BJ (cell line): ENCODE results near the gene SRGAP3. TPM values are rescaled to one million over a fixed set of nuclear protein-coding genes. Genes with fewer than 3 reads are reported as not detected.

ENCODE experiments used
- CTCF ChIA-PET: fragments of 350-600 bp; formaldehyde crosslinking; extraction: SDS; loops from one replicate; lab custom pipeline; 2021; ENCODE audit warnings: antibody characterized with exemption, inconsistent platforms; lab: Yijun Ruan, JAX
- POLR2A ChIA-PET: fragments of 300-600 bp; sonication (Branson Sonifier 250); formaldehyde crosslinking; extraction: SDS; loops from one replicate; lab custom pipeline; 2021; ENCODE audit warnings: antibody characterized with exemption; lab: Charles Lee
- DNase-seq: peaks from one replicate; pipeline ENCODE4 v3.0.0-alpha.2; 2011; ENCODE audit warnings: low read depth
- H3K27me3 ChIP-seq: 2 replicates; pipeline ENCODE4 v1.6.0; 2011; ENCODE audit warnings: low read length; ENCODE audit not compliant: control insufficient read depth, insufficient read depth
- H3K36me3 ChIP-seq: 2 replicates; pipeline ENCODE4 v1.5.1; 2011; ENCODE audit warnings: low read length; ENCODE audit not compliant: control insufficient read depth, insufficient read depth
- H3K4me3 ChIP-seq: 2 replicates; pipeline ENCODE4 v1.5.1; 2011; ENCODE audit warnings: low read depth, mild to moderate bottlenecking, control low read depth, low read length
- polyA plus RNA-seq: library from polyadenylated mRNA; depleted of rRNA; stranded (reverse); fragments of >200 nt; gene quantifications from 2 replicates; pipeline ENCODE4 v1.2.3, GENCODE V29; 2011
- TF ChIP-seq, protein P1 (sequence below): IDR thresholded peaks from 2 replicates; pipeline ENCODE4 v1.5.1; 2011; ENCODE audit warnings: low read depth, mild to moderate bottlenecking, control low read depth, inconsistent platforms, low read length, moderate library complexity; ENCODE audit not compliant: insufficient read depth

SRGAP3 gene
- polyA plus RNA-seq, 1 experiment = 0.75 TPM

DNA sequence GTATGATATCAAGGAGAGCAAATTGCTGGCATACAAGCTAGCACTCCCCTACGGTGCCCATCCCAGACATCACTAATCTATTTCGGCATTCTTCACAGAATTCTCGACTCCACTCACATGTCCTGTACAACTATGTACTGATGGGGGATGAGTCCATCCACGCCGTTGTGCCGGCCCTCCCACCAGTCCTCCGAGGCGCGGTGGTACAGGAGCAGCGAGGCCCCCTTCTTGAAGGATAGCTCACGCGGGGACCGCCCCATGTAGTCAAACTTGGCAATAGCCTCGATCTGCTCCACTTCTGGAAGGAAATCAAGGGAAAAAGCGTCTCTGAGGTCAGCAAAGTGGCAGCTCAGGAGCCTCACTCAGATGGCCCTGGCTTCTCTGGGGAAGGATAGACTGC is 255.2 kb downstream of the SRGAP3 start:
- H3K27me3 ChIP-seq = peaks cover 7% of the 10 kb centered on the region; the same call in 1 of the 2 replicates
- ChIA-PET POLR2A (no interaction called here), CTCF (interaction anchor here (1.0 to 2.1 kb wide), 4 partner anchors 14 to 308 kb away, joined by 3 to 6 read pairs (median 4); partner anchors contain the start of gene OXTR)
- DNase-seq = no peak
- no peak overlapping the region for H3K4me3 ChIP-seq
- no peaks in the 10 kb centered on the region for H3K36me3 ChIP-seq
- TF ChIP-seq, protein P1, sequence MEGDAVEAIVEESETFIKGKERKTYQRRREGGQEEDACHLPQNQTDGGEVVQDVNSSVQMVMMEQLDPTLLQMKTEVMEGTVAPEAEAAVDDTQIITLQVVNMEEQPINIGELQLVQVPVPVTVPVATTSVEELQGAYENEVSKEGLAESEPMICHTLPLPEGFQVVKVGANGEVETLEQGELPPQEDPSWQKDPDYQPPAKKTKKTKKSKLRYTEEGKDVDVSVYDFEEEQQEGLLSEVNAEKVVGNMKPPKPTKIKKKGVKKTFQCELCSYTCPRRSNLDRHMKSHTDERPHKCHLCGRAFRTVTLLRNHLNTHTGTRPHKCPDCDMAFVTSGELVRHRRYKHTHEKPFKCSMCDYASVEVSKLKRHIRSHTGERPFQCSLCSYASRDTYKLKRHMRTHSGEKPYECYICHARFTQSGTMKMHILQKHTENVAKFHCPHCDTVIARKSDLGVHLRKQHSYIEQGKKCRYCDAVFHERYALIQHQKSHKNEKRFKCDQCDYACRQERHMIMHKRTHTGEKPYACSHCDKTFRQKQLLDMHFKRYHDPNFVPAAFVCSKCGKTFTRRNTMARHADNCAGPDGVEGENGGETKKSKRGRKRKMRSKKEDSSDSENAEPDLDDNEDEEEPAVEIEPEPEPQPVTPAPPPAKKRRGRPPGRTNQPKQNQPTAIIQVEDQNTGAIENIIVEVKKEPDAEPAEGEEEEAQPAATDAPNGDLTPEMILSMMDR = no peak

DNA sequence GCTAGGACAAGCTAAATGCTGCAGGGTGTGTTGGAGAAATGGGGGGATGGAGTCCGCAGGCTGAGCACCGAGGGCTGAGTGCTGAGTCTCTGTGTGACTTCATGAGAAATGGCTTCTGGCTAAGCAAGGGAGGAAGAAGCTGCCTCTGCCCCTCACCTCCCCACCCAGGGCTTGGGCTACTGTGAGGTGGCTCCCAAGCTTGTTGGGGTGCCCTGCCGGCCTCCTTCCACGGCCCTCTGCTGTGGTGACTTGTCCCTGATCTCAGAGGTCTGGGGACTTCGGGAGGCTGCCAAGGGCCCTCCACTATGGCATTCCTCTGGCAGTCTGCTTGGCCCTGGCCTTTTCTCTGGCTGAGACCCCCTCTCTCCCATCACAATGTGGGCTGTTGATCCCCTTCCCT is 256.1 kb downstream of the SRGAP3 start:
- Histone ChIP-seq H3K27me3 (peaks cover 6% of the 10 kb centered on the region; the same call in 1 of the 2 replicates), H3K4me3 (no peak overlapping the region), H3K36me3 (no peaks in the 10 kb centered on the region)
- TF ChIP-seq, protein P1 = no peak
- POLR2A ChIA-PET = no interaction called here
- no peak for DNase-seq
- CTCF ChIA-PET = interaction anchor here (1.6 to 2.1 kb wide), 2 partner anchors 15 to 76 kb away, joined by 3 to 6 read pairs; no protein-coding TSS in a partner anchor

DNA sequence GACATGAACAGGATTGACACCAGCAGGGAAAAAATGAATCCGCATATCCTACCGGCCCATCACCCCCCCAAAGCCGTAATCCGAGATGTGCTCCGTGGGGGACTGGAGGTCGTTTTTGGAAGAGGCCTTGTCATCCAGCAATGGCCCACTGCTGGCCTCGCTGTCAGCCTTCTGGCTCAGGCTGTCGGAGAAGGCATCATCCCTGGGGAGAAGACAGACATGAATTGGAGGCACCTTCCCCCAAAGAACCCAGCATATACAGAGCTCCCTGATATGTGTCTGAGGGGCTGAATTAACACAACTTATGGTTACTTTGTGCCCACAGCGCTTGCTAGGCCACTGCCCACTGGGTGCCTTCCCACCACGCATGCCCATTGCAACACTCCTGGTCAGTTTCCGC is 256.6 kb downstream of the SRGAP3 start:
- POLR2A ChIA-PET = no interaction called here
- Histone ChIP-seq H3K36me3 (no peaks in the 10 kb centered on the region), H3K4me3 (no peak overlapping the region), H3K27me3 (peaks cover 6% of the 10 kb centered on the region; the same call in 1 of the 2 replicates)
- CTCF ChIA-PET = interaction anchor here (2.1 kb wide), 1 partner anchor 76 kb away, joined by 6 read pairs; no protein-coding TSS in a partner anchor
- no peak for DNase-seq
- TF ChIP-seq, protein P1 = no peak

DNA sequence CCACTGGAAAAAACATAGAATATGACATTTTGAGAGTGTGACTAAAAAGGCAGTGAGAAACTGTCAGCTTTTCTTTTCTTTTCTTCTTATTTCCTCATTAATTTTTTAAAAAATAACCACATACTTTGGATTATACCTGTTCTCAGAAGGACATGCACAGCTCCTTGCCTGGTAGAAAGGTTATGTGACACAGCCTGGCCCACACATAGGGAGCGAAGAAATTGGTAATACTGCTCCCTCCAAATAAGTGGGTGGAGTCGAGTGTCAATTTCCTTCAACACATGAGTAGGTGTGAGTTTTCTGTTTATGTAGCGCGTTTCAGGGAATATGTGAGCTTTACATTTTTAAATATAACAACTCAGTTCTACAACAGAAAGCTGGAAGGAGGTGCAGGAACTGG is 257.2 kb downstream of the SRGAP3 start:
- TF ChIP-seq, protein P1 = no peak
- CTCF ChIA-PET = interaction anchor here (2.0 kb wide), 1 partner anchor 310 kb away, joined by 8 read pairs; no protein-coding TSS in a partner anchor
- DNase-seq = no peak
- POLR2A ChIA-PET = no interaction called here
- H3K27me3 ChIP-seq = peaks cover 6% of the 10 kb centered on the region; the same call in 1 of the 2 replicates
- H3K4me3 ChIP-seq = no peak overlapping the region
- no peaks in the 10 kb centered on the region for H3K36me3 ChIP-seq

DNA sequence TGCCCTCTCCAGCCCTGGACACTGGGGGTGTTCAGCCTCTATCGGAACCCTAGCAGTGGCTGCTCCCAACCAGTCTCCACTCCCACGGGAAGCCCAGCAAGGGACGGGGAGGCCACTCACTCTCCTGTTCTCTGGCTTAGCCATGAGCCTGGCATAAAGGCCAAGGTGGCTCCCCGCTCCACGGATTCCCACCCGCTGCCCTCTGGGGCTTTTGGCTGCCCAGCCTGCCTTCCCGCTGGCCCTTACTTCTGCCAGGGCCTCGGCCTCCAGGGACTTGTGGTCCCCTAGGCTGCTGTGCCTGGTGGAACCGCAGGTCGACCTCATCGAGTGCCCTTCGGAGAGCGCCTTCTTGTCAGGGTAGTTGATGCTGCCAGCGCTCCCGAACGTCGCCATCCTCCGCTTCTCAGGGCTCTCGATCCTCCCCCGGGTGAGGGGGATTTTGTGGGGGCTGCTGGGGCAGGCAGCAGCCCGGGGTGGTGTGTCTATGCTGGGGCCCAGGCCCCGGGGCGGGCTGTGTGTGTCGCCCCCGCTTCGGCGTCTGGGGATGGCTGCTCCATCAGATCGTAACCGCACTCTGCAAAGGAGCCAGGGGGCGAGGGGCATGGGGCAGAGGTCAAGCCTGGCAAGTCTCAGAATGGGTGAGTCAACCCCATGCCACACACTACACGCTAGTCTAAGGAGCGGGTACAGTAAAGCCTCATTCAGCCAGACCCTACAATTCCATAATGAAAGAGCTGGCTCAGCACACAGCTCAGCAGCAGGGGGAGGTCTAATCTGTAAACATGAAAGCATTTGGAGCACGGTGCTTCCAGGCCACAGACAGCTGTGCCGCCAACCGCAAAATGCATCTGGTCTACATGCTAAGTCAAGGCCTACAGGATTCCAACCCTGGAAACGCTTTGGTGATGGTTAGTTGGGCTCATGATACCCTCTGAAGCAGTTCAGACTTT is 258.9 kb downstream of the SRGAP3 start:
- ChIA-PET POLR2A (no interaction called here), CTCF (interaction anchor here (0.7 to 6.5 kb wide), 6 partner anchors 12 to 312 kb away, joined by 3 to 83 read pairs (median 6); no protein-coding TSS in a partner anchor)
- H3K36me3 ChIP-seq = no peaks in the 10 kb centered on the region
- peaks cover 6% of the 10 kb centered on the region; the same call in 1 of the 2 replicates for H3K27me3 ChIP-seq
- peak; percentile 44 for DNase-seq
- TF ChIP-seq, protein P1 = no peak
- no peak overlapping the region for H3K4me3 ChIP-seq
